H1 (cell line): ENCODE data around the gene CACFD1. TPM values are rescaled to one million over a fixed set of nuclear protein-coding genes. Genes with fewer than 3 reads are reported as not detected.

Experiments
- CTCF ChIA-PET: fragments of 300-600 bp; sonication (Branson Sonifier 250); formaldehyde crosslinking; loops from one replicate; lab custom pipeline; 2021; ENCODE audit not compliant: partially characterized antibody; lab: Charles Lee
- POLR2A ChIA-PET: fragments of 300-600 bp; sonication (Branson Sonifier 250); formaldehyde crosslinking; loops from one replicate; lab custom pipeline; 2021; ENCODE audit warnings: inconsistent platforms; ENCODE audit not compliant: partially characterized antibody; lab: Charles Lee
- DNase-seq, 2 experiments: peaks; one replicate each; pipeline versions ENCODE4 v3.0.0 to v3.0.0-alpha.2; 2010 to 2022; ENCODE audit warnings: low spot score in 2 of 2, low read depth in 1 of 2, mixed read lengths in 1 of 2
- FAIRE-seq: peaks from 2 replicates; lab custom pipeline; 2011; peaks lifted over from hg19 to GRCh38; lab: Jason Lieb, UNC
- H2AFZ ChIP-seq: 2 replicates; pipeline ENCODE4 v1.8.1; 2012; ENCODE audit warnings: low read length, inconsistent platforms
- H2AK5ac ChIP-seq: 2 replicates; pipeline ENCODE4 v1.6.1; 2013; ENCODE audit warnings: low read depth, low read length
- H2BK120ac ChIP-seq: replicated peaks from 2 replicates; pipeline ENCODE3; 2013; ENCODE audit warnings: low read depth, low read length, inconsistent platforms
- H2BK12ac ChIP-seq: 2 replicates; pipeline ENCODE4 v1.6.1; 2013; ENCODE audit warnings: low read depth, low read length
- H2BK15ac ChIP-seq: 2 replicates; pipeline ENCODE4 v1.6.1; 2013; ENCODE audit warnings: low read length
- H2BK20ac ChIP-seq: 2 replicates; pipeline ENCODE4 v1.6.1; 2013; ENCODE audit warnings: low read length
- H2BK5ac ChIP-seq: 2 replicates; pipeline ENCODE4 v1.6.1; 2013; ENCODE audit warnings: low read depth, low read length
- H3K14ac ChIP-seq: 2 replicates; pipeline ENCODE4 v1.6.1; 2013; ENCODE audit warnings: inconsistent platforms; ENCODE audit not compliant: insufficient read length
- H3K18ac ChIP-seq: 2 replicates; pipeline ENCODE4 v1.6.1; 2013; ENCODE audit warnings: low read length; ENCODE audit errors: extremely low read depth
- H3K23ac ChIP-seq: 2 replicates; pipeline ENCODE4 v1.6.1; 2013; ENCODE audit warnings: inconsistent platforms; ENCODE audit not compliant: insufficient read length
- H3K23me2 ChIP-seq: 2 replicates; pipeline ENCODE4 v1.6.1; 2013; ENCODE audit warnings: low read depth, low read length
- H3K27ac ChIP-seq: 2 replicates; pipeline ENCODE4 v1.6.1; 2011; ENCODE audit warnings: low read depth, low read length, inconsistent platforms
- H3K27me3 ChIP-seq, 4 experiments: replicated peaks in 1 of 4; 1 replicate in 1 of 4; 2 replicates in 3 of 4; pipeline versions ENCODE4 v1.6.1 to v1.8.1; 2011 to 2013; ENCODE audit warnings: low read length in 3 of 4, mild to moderate bottlenecking in 3 of 4, inconsistent platforms in 2 of 4, mixed read lengths in 2 of 4, moderate library complexity in 1 of 4; ENCODE audit not compliant: control insufficient read depth in 3 of 4, insufficient read depth in 3 of 4; ENCODE audit errors: extremely low read depth in 1 of 4
- H3K36me3 ChIP-seq, 4 experiments: 2 replicates each; pipeline versions ENCODE4 v1.6.1 to v1.8.1; 2011 to 2013; ENCODE audit warnings: mild to moderate bottlenecking in 4 of 4, low read length in 3 of 4, moderate library complexity in 2 of 4, control low read depth in 1 of 4, inconsistent platforms in 1 of 4; ENCODE audit not compliant: insufficient read depth in 4 of 4, control insufficient read depth in 2 of 4
- H3K4ac ChIP-seq: replicated peaks from 2 replicates; pipeline ENCODE3; 2013; ENCODE audit warnings: low read length, low read depth, mixed read lengths, inconsistent platforms; ENCODE audit not compliant: insufficient read length
- H3K4me1 ChIP-seq, 4 experiments: replicated peaks in 1 of 4; 1 replicate in 1 of 4; 2 replicates in 3 of 4; pipeline versions ENCODE4 v1.6.1 to v1.8.1; 2011 to 2013; ENCODE audit warnings: low read length in 3 of 4, inconsistent platforms in 2 of 4, mixed read lengths in 1 of 4; ENCODE audit not compliant: insufficient read depth in 4 of 4, control insufficient read depth in 3 of 4
- H3K4me2 ChIP-seq, 2 experiments: 2 replicates each; pipeline versions ENCODE4 v1.6.1 to v1.8.1; 2011 to 2013; ENCODE audit warnings: low read depth in 2 of 2, low read length in 2 of 2, control low read depth in 1 of 2, inconsistent platforms in 1 of 2, mild to moderate bottlenecking in 1 of 2; ENCODE audit not compliant: insufficient read depth in 1 of 2
- H3K4me3 ChIP-seq, 4 experiments: fragments of 200-600, 300-600 bp in 1 of 4; sonication (generic), shearing (Covaris generic), sonication (Bioruptor Twin) in 1 of 4; 2 replicates each; pipeline versions ENCODE4 v1.5.1 to v1.8.1; 2011 to 2016; ENCODE audit warnings: low read length in 4 of 4, low read depth in 3 of 4, control low read depth in 2 of 4, inconsistent platforms in 2 of 4, mild to moderate bottlenecking in 2 of 4, mixed read lengths in 1 of 4, moderate library complexity in 1 of 4; ENCODE audit not compliant: insufficient read depth in 2 of 4; ENCODE audit errors: extremely low read depth in 1 of 4
- H3K56ac ChIP-seq: replicated peaks from 2 replicates; pipeline ENCODE3; 2013; ENCODE audit warnings: low read depth, mild to moderate bottlenecking, mixed read lengths, low read length, inconsistent platforms; ENCODE audit not compliant: insufficient read length
- H3K79me1 ChIP-seq: 2 replicates; pipeline ENCODE4 v1.6.1; 2013; ENCODE audit warnings: low read depth, low read length, control low read depth
- H3K79me2 ChIP-seq, 2 experiments: 2 replicates each; pipeline versions ENCODE4 v1.6.1 to v1.8.1; 2012 to 2013; ENCODE audit warnings: low read length in 2 of 2, mild to moderate bottlenecking in 2 of 2, inconsistent platforms in 1 of 2; ENCODE audit not compliant: insufficient read depth in 2 of 2, control insufficient read depth in 1 of 2
- H3K9ac ChIP-seq, 4 experiments: replicated peaks in 1 of 4; 1 replicate in 1 of 4; 2 replicates in 3 of 4; pipeline versions ENCODE4 v1.6.1 to v1.8.1; 2011 to 2013; ENCODE audit warnings: low read depth in 3 of 4, low read length in 3 of 4, control low read depth in 2 of 4, mild to moderate bottlenecking in 2 of 4, moderate library complexity in 2 of 4, inconsistent platforms in 1 of 4; ENCODE audit errors: extremely low read depth in 1 of 4
- H3K9me3 ChIP-seq, 2 experiments: 2 replicates each; pipeline versions ENCODE4 v1.6.1 to v1.8.1; 2012 to 2013; ENCODE audit warnings: mild to moderate bottlenecking in 2 of 2, moderate library complexity in 2 of 2, control low read depth in 1 of 2, inconsistent platforms in 1 of 2, low read depth in 1 of 2, low read length in 1 of 2, mixed read lengths in 1 of 2; ENCODE audit not compliant: insufficient read depth in 2 of 2
- H4K20me1 ChIP-seq, 2 experiments: replicated peaks in 1 of 2; 2 replicates each; pipeline versions ENCODE3 to v1.8.1; 2011 to 2013; ENCODE audit warnings: inconsistent platforms in 2 of 2, low read length in 2 of 2, mild to moderate bottlenecking in 1 of 2; ENCODE audit not compliant: insufficient read depth in 2 of 2, control insufficient read depth in 1 of 2
- H4K5ac ChIP-seq: 2 replicates; pipeline ENCODE4 v1.6.1; 2013; ENCODE audit warnings: low read length, low read depth, mixed read lengths, inconsistent platforms; ENCODE audit not compliant: insufficient read length
- H4K8ac ChIP-seq: 2 replicates; pipeline ENCODE4 v1.8.0; 2013; ENCODE audit warnings: mild to moderate bottlenecking, moderate library complexity, low read length, inconsistent platforms; ENCODE audit not compliant: insufficient read depth; ENCODE audit errors: extremely low read depth
- H4K91ac ChIP-seq: replicated peaks from 2 replicates; pipeline ENCODE3; 2013; ENCODE audit warnings: low read length, mixed read lengths, inconsistent platforms; ENCODE audit not compliant: insufficient read length
- ASH2L ChIP-seq: fragments of 200-600, 300-600 bp; sonication (generic); IDR thresholded peaks from one replicate; pipeline ENCODE4 v1.7.1; 2017; ENCODE audit warnings: low read length
- BCL11A ChIP-seq, 2 experiments: IDR thresholded peaks; one replicate each; pipeline ENCODE4 v1.6.1; 2011; ENCODE audit warnings: low read depth in 2 of 2, low read length in 2 of 2, mild to moderate bottlenecking in 2 of 2
- CHD2 ChIP-seq: IDR thresholded peaks from 2 replicates; pipeline ENCODE4 v1.6.1; 2012; ENCODE audit warnings: low read length, improper control_type of control experiment
- E2F6 ChIP-seq: IDR thresholded peaks from 2 replicates; pipeline ENCODE4 v1.6.1; 2012; ENCODE audit warnings: inconsistent platforms
- JUN ChIP-seq: IDR thresholded peaks from 2 replicates; pipeline ENCODE4 v1.6.1; 2011; ENCODE audit warnings: low read depth, mild to moderate bottlenecking, improper control_type of control experiment, low read length
- NRF1 ChIP-seq: IDR thresholded peaks from 2 replicates; pipeline ENCODE4 v1.6.1; 2011; ENCODE audit warnings: mild to moderate bottlenecking, low read depth, low read length, improper control_type of control experiment
- POU5F1 ChIP-seq: IDR thresholded peaks from 2 replicates; pipeline ENCODE4 v1.6.1; 2011; ENCODE audit warnings: low read depth, mild to moderate bottlenecking, low read length, moderate library complexity
- SP2 ChIP-seq: IDR thresholded peaks from 2 replicates; pipeline ENCODE4 v1.6.1; 2012; ENCODE audit warnings: mild to moderate bottlenecking, low read length, inconsistent platforms
- TAF1 ChIP-seq: IDR thresholded peaks from 2 replicates; pipeline ENCODE4 v1.6.1; 2011; ENCODE audit warnings: mild to moderate bottlenecking, low read depth, low read length
- TAF7 ChIP-seq: optimal IDR thresholded peaks from 2 replicates; pipeline ENCODE3; 2011; ENCODE audit warnings: low read depth, mild to moderate bottlenecking, inconsistent platforms, low read length, moderate library complexity, borderline replicate concordance
- TEAD4 ChIP-seq: IDR thresholded peaks from 2 replicates; pipeline ENCODE4 v1.6.1; 2012; ENCODE audit warnings: low read depth, low read length, inconsistent platforms, mixed read lengths
- WGBS, 2 experiments: shearing (Covaris generic) in 1 of 2; methylation state at CpG; one replicate each; pipeline versions ENCODE4 v1.1.6 to v1.1.7; 2013 to 2015; ENCODE audit warnings: low lambda C conversion rate in 2 of 2, mixed read lengths in 2 of 2, inconsistent platforms in 1 of 2, low coverage in 1 of 2, missing lambda C conversion rate in 1 of 2; ENCODE audit not compliant: insufficient replicate concordance in 2 of 2, insufficient coverage in 1 of 2, insufficient read length in 1 of 2; ENCODE audit errors: extremely low coverage in 1 of 2, missing lambda C conversion rate in 1 of 2; 5-methylcytosine and 5-hydroxymethylcytosine counted together
- polyA plus RNA-seq, 7 experiments: library from polyadenylated mRNA; depleted of rRNA in 3 of 7; stranded (reverse) in 5 of 7; unstranded in 2 of 7; fragments of >200 nt in 5 of 7; fragments of 200-250 nt in 2 of 7; gene quantifications; 1 replicate in 5 of 7; 2 replicates in 1 of 7; 4 replicates in 1 of 7; pipeline versions ENCODE4 v1.2.1 to v1.2.3, GENCODE V29; 2011 to 2013; ENCODE audit warnings: missing spikeins in 2 of 7, mixed read lengths in 2 of 7
- total RNA-seq: library from RNA; stranded (reverse); fragmentation: NEBNext Ultra II Directional; extraction: Animal tissue kit (Norgen Biotek cat#: 25700); gene quantifications from 2 replicates; pipeline ENCODE4 v1.2.1, GENCODE V29; 2021

Gene CACFD1
- total and polyA plus RNA-seq, 2 of the 8 experiments (the other 6 are each of a cell fraction or from before 2014, with no cell fraction given) = 13.4 to 15.5 TPM

DNA sequence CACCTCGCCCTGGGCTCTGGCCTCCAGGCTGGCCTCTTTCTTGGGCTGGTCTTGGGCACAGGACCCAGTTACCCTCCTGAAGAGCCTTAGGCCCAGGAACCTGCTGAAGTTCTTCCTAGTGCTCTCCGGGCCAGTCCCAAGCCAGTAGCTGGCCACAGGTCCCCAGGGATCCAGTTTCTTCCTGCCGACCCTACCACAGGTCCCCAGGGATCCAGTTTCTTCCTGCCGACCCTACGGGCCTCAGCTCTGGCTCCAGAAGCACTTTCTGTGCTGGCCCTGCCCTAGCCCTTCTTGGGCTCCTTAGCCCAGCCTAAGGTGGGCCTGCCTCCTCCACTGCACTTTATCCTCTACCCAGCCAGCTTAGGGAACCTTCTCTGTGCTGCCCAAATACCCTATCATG is 18.2 kb upstream of the CACFD1 start:
- no peak overlapping the region for H3K56ac ChIP-seq

More for the DNA sequence above, 18.2 kb upstream of the CACFD1 start:
- Histone ChIP-seq H3K27me3 (no peaks in the 10 kb centered on the region), H3K23me2 (no peaks in the 10 kb centered on the region), H3K36me3 (no peaks in the 10 kb centered on the region), H2BK5ac (no peak overlapping the region; the same call in 1 of the 2 replicates), H3K4me2 (no peak overlapping the region), H4K91ac (no peak overlapping the region), H3K23ac (no peak overlapping the region), H2BK120ac (no peak overlapping the region), H3K79me2 (no peaks in the 10 kb centered on the region), H4K8ac (no peak overlapping the region), H3K4ac (no peak overlapping the region), H2AK5ac (no peak overlapping the region), H3K18ac (no peak overlapping the region), H3K4me1 (no peaks in the 10 kb centered on the region), H3K4me3 (no peak overlapping the region), H4K20me1 (peaks cover 0 to 4% of the 10 kb centered on the region in 2 experiments), H2AFZ (no peak overlapping the region), H3K27ac (no peak overlapping the region), H3K79me1 (no peaks in the 10 kb centered on the region), H2BK15ac (no peak overlapping the region), H2BK20ac (no peak overlapping the region), H3K14ac (no peak overlapping the region), H3K9me3 (no peaks in the 10 kb centered on the region), H2BK12ac (no peak overlapping the region), H4K5ac (no peak overlapping the region), H3K9ac (no peak overlapping the region)
- ChIA-PET POLR2A (interaction anchor here (0.8 to 1.2 kb wide), 4 partner anchors 11 to 94 kb away, joined by 3 to 5 read pairs (median 3); partner anchors contain the start of genes MED22 and RPL7A), CTCF (interaction anchor here (1.0 to 7.2 kb wide), 7 partner anchors 9 to 44 kb away, joined by 3 to 64 read pairs (median 6); no protein-coding TSS in a partner anchor)
- WGBS, 2 experiments = 82% methylated on average over 5 of the region's 5 CpGs; no CpG with 5 or more reads in 1 of the 2 experiments
- no peak for TF ChIP-seq TAF7
- no peak for TF ChIP-seq ASH2L
- no peak for TF ChIP-seq POU5F1
- no peak for TF ChIP-seq NRF1
- TF ChIP-seq JUN = no peak
- TF ChIP-seq CHD2 = no peak
- no peak for TF ChIP-seq E2F6
- TF ChIP-seq SP2 = no peak
- no peak for TF ChIP-seq TEAD4
- no peak for TF ChIP-seq BCL11A (IDR thresholded peaks at IDR 0.05; ENCODE audit: low read depth in 2 of 2, low read length in 2 of 2)
- TF ChIP-seq TAF1 = no peak
- no peak for FAIRE-seq
- DNase-seq = no peak
